Loucy (cell line): ENCODE results near the gene FABP6.

ENCODE experiments used
- H2AFZ ChIP-seq: fragments of 200-600 bp; sonication (generic); 2 replicates; pipeline ENCODE4 v1.6.0; 2016; ENCODE audit warnings: antibody characterized with exemption, mild to moderate bottlenecking, low read length, moderate library complexity
- H3F3A ChIP-seq: fragments of 200-600 bp; 2 replicates; pipeline ENCODE4 v1.6.0; 2016; ENCODE audit warnings: antibody characterized with exemption, low read depth, mild to moderate bottlenecking
- H3K27me3 ChIP-seq: fragments of 200-600 bp; sonication (generic); 2 replicates; pipeline ENCODE4 v1.6.1; 2014; ENCODE audit warnings: low read length, mild to moderate bottlenecking; ENCODE audit not compliant: insufficient read depth, poor library complexity, severe bottlenecking
- H3K36me3 ChIP-seq: fragments of 200-600 bp; sonication (generic); 2 replicates; pipeline ENCODE4 v1.6.1; 2016; ENCODE audit warnings: low read length; ENCODE audit not compliant: insufficient read depth
- H3K4me1 ChIP-seq: fragments of 200-600 bp; sonication (generic); 2 replicates; pipeline ENCODE4 v1.5.1; 2014; ENCODE audit warnings: low read length, mild to moderate bottlenecking; ENCODE audit not compliant: insufficient read depth, poor library complexity, severe bottlenecking
- H3K4me2 ChIP-seq: fragments of 200-600 bp; sonication (generic); 2 replicates; pipeline ENCODE4 v1.6.0; 2014; ENCODE audit warnings: antibody characterized with exemption, low read length, low read depth, mild to moderate bottlenecking; ENCODE audit not compliant: poor library complexity, severe bottlenecking
- H3K4me3 ChIP-seq: fragments of 200-600 bp; sonication (generic); 2 replicates; pipeline ENCODE4 v1.5.1; 2014; ENCODE audit warnings: low read length, mild to moderate bottlenecking, mixed read lengths; ENCODE audit not compliant: poor library complexity, severe bottlenecking
- H3K79me2 ChIP-seq: fragments of 200-600 bp; sonication (generic); 2 replicates; pipeline ENCODE4 v1.6.1; 2014; ENCODE audit warnings: low read length; ENCODE audit not compliant: insufficient read depth
- H3K9ac ChIP-seq: fragments of 200-600 bp; sonication (generic); 2 replicates; pipeline ENCODE4 v1.6.0; 2014; ENCODE audit warnings: mild to moderate bottlenecking, low read depth, low read length, moderate library complexity; ENCODE audit not compliant: poor library complexity, severe bottlenecking
- H3K9me2 ChIP-seq: fragments of 200-600 bp; sonication (generic); replicated peaks from 2 replicates; pipeline ENCODE4 v1.6.1; 2016; ENCODE audit warnings: low read depth, low read length, mixed read lengths
- H3K9me3 ChIP-seq: fragments of 200-600 bp; sonication (generic); 2 replicates; pipeline ENCODE4 v1.6.1; 2014; ENCODE audit warnings: mild to moderate bottlenecking, antibody characterized with exemption, low read length, low read depth; ENCODE audit not compliant: insufficient read depth
- H4K20me1 ChIP-seq: fragments of 200-600 bp; sonication (generic); 2 replicates; pipeline ENCODE4 v1.6.0; 2014; ENCODE audit warnings: antibody characterized with exemption, low read length, mild to moderate bottlenecking; ENCODE audit not compliant: insufficient read depth, poor library complexity, severe bottlenecking
- CTCF ChIP-seq: fragments of 200-600 bp; sonication (generic); conservative IDR thresholded peaks from 2 replicates; pipeline ENCODE4 v1.5.1; 2014; ENCODE audit warnings: mild to moderate bottlenecking, antibody characterized with exemption, low read length
- EZH2phosphoT487 ChIP-seq: fragments of 200-600 bp; IDR thresholded peaks from 2 replicates; pipeline ENCODE4 v1.6.1; 2018; ENCODE audit warnings: antibody characterized with exemption, mild to moderate bottlenecking, moderate library complexity, borderline replicate concordance

The FABP6 gene

GRCh38 chr5:160210606-160211005 is 18.7 kb upstream of the FABP6 start:
- Histone ChIP-seq H4K20me1 (no peaks in the 10 kb centered on the region), H3K79me2 (no peaks in the 10 kb centered on the region), H3K4me3 (no peak overlapping the region), H3K9me2 (no peaks in the 10 kb centered on the region), H3K27me3 (no peaks in the 10 kb centered on the region), H2AFZ (no peak overlapping the region), H3K36me3 (no peaks in the 10 kb centered on the region), H3K4me2 (no peak overlapping the region), H3F3A (no peaks in the 10 kb centered on the region), H3K9ac (no peak overlapping the region), H3K4me1 (no peaks in the 10 kb centered on the region), H3K9me3 (no peaks in the 10 kb centered on the region)
- TF ChIP-seq EZH2phosphoT487 (no peak), CTCF (no peak)

- Histone ChIP-seq H3K36me3 (no peaks in the 10 kb centered on the region), H3K27me3 (no peaks in the 10 kb centered on the region), H3K4me3 (no peak overlapping the region), H3K79me2 (no peaks in the 10 kb centered on the region), H3K4me1 (no peaks in the 10 kb centered on the region), H3K9me2 (no peaks in the 10 kb centered on the region), H3K4me2 (no peak overlapping the region), H3F3A (no peaks in the 10 kb centered on the region), H4K20me1 (no peaks in the 10 kb centered on the region), H3K9ac (no peak overlapping the region), H2AFZ (no peak overlapping the region), H3K9me3 (no peaks in the 10 kb centered on the region)
- TF ChIP-seq CTCF (no peak), EZH2phosphoT487 (no peak)
Observed at GRCh38 chr5:160211352-160211751, 18.0 kb upstream of the FABP6 start.

GRCh38 chr5:160213537-160213936 is 15.8 kb upstream of the FABP6 start:
- Histone ChIP-seq H3K9me2 (no peaks in the 10 kb centered on the region), H3K36me3 (no peaks in the 10 kb centered on the region), H3K9me3 (no peaks in the 10 kb centered on the region), H4K20me1 (no peaks in the 10 kb centered on the region), H3K27me3 (no peaks in the 10 kb centered on the region), H2AFZ (0 out of 2 replicates have a peak overlapping the region, but pooled peaks have one; percentile 71), H3K4me1 (no peaks in the 10 kb centered on the region), H3K79me2 (no peaks in the 10 kb centered on the region), H3K4me2 (peak overlapping the region; percentile 61), H3F3A (no peaks in the 10 kb centered on the region), H3K4me3 (peak overlapping the region; percentile 63), H3K9ac (peak overlapping the region; percentile 43)
- TF ChIP-seq EZH2phosphoT487 (no peak), CTCF (no peak)
